Measurements from ENCODE around the gene TEX10.

DNA sequence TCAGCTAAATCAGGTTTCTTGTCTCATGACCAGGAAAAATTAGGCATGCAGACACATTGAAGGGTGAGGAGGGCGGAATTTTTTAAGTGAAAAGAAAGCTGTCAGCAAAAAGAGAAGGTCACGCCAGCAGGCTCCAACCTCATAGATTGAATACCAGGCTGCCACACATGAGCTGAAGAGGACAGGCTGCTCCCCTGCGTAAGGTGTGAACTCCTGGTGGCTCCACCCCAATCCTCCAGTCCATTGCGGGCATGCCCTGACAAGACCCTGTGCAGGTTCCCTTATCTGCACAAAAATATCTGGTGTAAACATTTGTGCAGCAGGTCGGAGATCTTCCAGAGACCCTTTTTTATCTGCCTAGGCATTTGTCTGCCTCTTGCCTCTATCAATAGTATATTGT is 22.9 kb upstream of the TEX10 start:
- no peak for TF ChIP-seq RCOR1 (IDR thresholded peaks at IDR 0.05; ENCODE audit: low read depth, low read length)
- TF ChIP-seq, protein P1, sequence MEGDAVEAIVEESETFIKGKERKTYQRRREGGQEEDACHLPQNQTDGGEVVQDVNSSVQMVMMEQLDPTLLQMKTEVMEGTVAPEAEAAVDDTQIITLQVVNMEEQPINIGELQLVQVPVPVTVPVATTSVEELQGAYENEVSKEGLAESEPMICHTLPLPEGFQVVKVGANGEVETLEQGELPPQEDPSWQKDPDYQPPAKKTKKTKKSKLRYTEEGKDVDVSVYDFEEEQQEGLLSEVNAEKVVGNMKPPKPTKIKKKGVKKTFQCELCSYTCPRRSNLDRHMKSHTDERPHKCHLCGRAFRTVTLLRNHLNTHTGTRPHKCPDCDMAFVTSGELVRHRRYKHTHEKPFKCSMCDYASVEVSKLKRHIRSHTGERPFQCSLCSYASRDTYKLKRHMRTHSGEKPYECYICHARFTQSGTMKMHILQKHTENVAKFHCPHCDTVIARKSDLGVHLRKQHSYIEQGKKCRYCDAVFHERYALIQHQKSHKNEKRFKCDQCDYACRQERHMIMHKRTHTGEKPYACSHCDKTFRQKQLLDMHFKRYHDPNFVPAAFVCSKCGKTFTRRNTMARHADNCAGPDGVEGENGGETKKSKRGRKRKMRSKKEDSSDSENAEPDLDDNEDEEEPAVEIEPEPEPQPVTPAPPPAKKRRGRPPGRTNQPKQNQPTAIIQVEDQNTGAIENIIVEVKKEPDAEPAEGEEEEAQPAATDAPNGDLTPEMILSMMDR (IDR thresholded peaks at IDR 0.05) = no peak
